ENCODE data around the gene TRAPPC14. TPM values are rescaled to one million over a fixed set of nuclear protein-coding genes. Genes with fewer than 3 reads are reported as not detected.

Gene TRAPPC14
- total RNA-seq, 1 donor from 2014 or later, result 30.2 TPM

DNA sequence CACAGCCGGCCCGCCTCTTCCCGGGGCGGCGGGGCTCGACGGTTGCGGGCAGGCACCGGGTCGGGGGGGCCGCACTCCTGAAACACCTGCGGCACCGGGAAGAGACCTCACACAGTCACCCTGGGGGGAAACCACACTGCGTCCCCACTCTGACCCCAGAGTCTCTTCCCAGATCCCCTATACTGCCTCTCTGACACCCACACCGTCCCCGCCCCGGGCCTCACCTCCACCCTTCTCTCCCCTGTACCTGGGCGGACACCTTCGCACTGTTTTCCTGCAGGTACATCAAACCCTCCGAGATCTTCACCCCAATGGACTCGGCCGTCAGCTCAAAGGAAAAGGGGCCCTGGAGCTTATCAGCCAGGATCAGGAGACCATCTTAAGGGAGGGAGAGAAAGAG lies 13.3 kb upstream of the TRAPPC14 start:
- peaks cover 20% of the 10 kb centered on the region for H3K36me3 Mint-ChIP-seq (ENCODE audit: low read depth, unreplicated experiment)
- no peak for TF ChIP-seq CTCF (IDR thresholded peaks at IDR 0.05; ENCODE audit: unreplicated experiment)
- no peak for DNase-seq (ENCODE audit: low spot score)
- peak overlapping the region; percentile 42 for H3K4me3 Mint-ChIP-seq (ENCODE audit: unreplicated experiment)
- H3K4me1 Mint-ChIP-seq (ENCODE audit: unreplicated experiment), result peaks cover 42% of the 10 kb centered on the region
- H3K27me3 Mint-ChIP-seq (ENCODE audit: unreplicated experiment), result peaks cover 33% of the 10 kb centered on the region
- no peak overlapping the region for H3K27ac Mint-ChIP-seq (ENCODE audit: unreplicated experiment)
- H3K9me3 Mint-ChIP-seq (ENCODE audit: unreplicated experiment), result no peaks in the 10 kb centered on the region

DNA sequence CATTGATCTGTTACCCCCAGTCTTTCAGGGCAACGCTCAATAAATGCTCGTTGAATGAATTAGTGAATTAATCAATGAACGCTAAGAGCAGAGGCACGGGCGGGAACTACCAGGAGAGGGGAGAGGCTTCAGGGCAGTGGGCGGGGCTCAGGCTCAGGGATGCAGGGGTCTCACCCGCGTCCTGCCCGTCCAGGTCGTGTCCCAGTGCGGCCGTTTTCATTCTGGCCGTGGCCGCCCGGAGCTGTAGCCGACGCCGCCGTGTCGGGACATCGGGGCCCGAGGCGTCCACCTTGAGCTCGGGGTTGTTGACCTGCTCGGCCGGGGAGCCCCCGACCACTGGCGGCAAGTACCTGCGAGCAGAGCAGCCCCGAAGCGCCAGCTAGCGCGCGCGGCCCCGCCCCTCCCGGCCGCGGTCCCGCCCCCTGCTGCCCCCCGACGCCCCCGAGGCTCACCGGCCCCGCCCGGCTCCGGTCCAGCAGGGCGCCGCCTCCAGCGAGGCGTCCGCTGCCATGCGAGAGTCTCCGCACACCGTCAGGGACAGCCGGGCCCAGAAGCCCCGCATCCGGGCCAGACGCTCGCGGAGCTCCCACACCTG lies 12.7 kb upstream of the TRAPPC14 start:
- Mint-ChIP-seq H3K9me3 (ENCODE audit: unreplicated experiment) (no peaks in the 10 kb centered on the region), H3K4me3 (ENCODE audit: unreplicated experiment) (no peak overlapping the region), H3K4me1 (ENCODE audit: unreplicated experiment) (peaks cover 42% of the 10 kb centered on the region), H3K27me3 (ENCODE audit: unreplicated experiment) (peaks cover 35% of the 10 kb centered on the region), H3K27ac (ENCODE audit: unreplicated experiment) (no peak overlapping the region), H3K36me3 (ENCODE audit: low read depth, unreplicated experiment) (peaks cover 20% of the 10 kb centered on the region)
- TF ChIP-seq CTCF (IDR thresholded peaks at IDR 0.05; ENCODE audit: unreplicated experiment), result no peak
- peak; percentile 31 for DNase-seq (ENCODE audit: low spot score)

GRCh38 chr7:100170101-100170897 lies 11.8 kb upstream of the TRAPPC14 start:
- Mint-ChIP-seq H3K4me1 (ENCODE audit: unreplicated experiment) (peaks cover 37% of the 10 kb centered on the region), H3K36me3 (ENCODE audit: low read depth, unreplicated experiment) (peaks cover 20% of the 10 kb centered on the region), H3K4me3 (ENCODE audit: unreplicated experiment) (peak overlapping the region; percentile 81), H3K27ac (ENCODE audit: unreplicated experiment) (peak overlapping the region; percentile 55), H3K27me3 (ENCODE audit: unreplicated experiment) (peaks cover 36% of the 10 kb centered on the region), H3K9me3 (ENCODE audit: unreplicated experiment) (no peaks in the 10 kb centered on the region)
- DNase-seq (ENCODE audit: low spot score), result no peak
- TF ChIP-seq CTCF (IDR thresholded peaks at IDR 0.05; ENCODE audit: unreplicated experiment), result no peak

DNA sequence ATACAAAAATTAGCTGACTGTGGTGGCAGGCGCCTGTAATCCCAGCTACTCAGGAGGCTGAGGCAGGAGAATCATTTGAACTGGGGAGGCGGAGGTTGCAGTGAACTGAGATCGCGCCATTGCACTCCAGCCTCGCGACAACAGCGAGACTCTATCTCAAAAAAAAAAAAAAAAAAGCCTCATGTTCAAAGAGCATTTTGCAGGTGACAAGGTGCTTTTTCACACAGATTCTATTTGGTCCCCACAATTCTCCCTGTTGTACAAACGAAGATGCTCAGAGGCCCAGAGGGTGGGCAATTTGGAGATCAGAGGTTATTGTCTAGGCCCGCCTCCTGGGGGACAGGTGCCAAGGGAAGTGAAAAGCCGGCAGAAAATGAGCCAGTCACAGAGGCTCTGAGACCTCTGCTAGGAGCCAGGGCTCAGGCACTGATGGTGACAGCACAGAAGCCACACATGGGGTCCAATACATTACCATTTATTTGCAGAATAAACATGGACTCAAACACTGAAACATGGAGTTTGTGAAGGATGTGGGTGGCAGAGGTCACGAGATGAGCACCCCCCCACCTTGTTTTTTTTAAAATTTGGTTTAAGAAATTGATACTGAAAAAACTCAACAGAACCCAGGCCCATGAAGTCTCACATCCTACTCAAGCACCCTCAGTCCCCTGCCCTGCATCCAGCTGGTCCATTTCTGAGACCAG lies 10.8 kb upstream of the TRAPPC14 start:
- Mint-ChIP-seq H3K4me1 (ENCODE audit: unreplicated experiment) (peaks cover 34% of the 10 kb centered on the region), H3K9me3 (ENCODE audit: unreplicated experiment) (no peaks in the 10 kb centered on the region), H3K27me3 (ENCODE audit: unreplicated experiment) (peaks cover 34% of the 10 kb centered on the region), H3K36me3 (ENCODE audit: low read depth, unreplicated experiment) (peaks cover 11% of the 10 kb centered on the region), H3K4me3 (ENCODE audit: unreplicated experiment) (no peak overlapping the region), H3K27ac (ENCODE audit: unreplicated experiment) (no peak overlapping the region)
- no peak for DNase-seq (ENCODE audit: low spot score)
- no peak for TF ChIP-seq CTCF (IDR thresholded peaks at IDR 0.05; ENCODE audit: unreplicated experiment)
